Stimulated activated CD4-positive, alpha-beta T cell treated with anti-CD3 and anti-CD28 coated beads, Interleukin-12 subunit alpha, Interleukin-12 subunit beta, amount 100 ng/mL, for 4 hours (primary cell): Measurements from ENCODE around the gene TRPM3.

ENCODE experiments used
- DNase-seq: peaks from one replicate; pipeline ENCODE4 v3.0.0-alpha.2; 2020

Gene TRPM3

GRCh38 chr9:71121275-71122021 lies at the start of gene TRPM3:
Gene TRPM3 (minus strand): TSS chr9:71121621. CDS start chr9:71121354, 267 bp downstream.
- DNase-seq = no peak

DNA sequence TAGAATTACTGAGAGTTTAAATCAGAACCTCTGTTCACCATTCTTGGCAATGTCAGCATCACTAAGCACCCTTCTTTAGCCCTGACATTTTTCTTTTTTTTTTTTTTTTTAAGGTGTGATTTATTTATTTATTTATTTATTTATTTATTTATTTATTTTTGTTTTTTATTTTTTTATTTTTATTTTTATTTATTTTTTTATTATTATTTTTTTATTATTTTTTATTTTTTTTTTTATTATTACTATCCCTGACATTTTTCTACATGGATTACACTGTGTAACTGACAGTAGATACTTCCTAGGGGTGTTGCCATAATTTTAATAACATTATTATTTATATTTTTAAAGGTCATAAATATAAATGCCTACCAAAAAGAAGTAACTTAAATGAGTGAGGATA lies 47.0 kb upstream of the TRPM3 start:
- no peak for DNase-seq

GRCh38 chr9:71162126-71162525 lies 40.7 kb upstream of the TRPM3 start:
- DNase-seq = no peak

- DNase-seq = no peak
These were observed 36.3 kb upstream of the TRPM3 start for GRCh38 chr9:71157731-71158130.

DNA sequence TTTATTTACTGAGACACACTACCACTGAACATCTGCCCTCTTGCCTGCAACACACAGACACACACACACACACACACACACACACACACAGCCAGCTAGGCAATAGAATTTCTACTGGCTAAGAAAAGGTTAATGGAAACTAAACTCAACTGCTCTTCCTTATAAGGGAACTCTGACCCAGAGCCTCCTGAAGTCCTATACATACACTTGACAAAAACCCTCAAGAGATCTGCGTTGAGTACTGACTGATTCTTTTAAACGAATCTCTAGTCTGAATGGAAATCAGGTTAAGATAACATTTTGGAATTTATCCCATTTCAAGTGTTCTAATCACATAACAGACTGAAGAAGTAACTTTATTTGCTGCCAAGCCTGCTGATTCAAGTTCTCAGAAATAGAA lies 25.9 kb upstream of the TRPM3 start:
- DNase-seq = no peak

GRCh38 chr9:71146511-71146910 lies 25.1 kb upstream of the TRPM3 start:
- no peak for DNase-seq

DNA sequence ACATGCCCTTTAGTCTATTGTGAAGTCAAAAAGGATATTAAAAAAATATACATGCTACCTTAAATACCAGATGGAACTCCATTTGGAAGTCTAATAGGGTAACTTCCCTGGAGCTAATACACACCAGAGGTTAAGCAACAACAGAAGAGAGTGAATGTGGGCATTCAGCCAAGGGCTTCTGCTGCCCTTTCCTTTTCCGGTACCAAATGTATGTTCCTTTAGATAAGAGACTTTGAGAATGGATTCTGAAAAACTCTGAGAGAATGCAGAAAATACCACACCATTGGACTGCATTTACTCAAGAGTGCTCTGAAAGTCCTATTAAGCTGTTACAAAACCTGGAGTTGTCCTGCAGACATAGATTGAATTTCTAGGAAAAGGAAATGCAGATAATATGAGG lies 23.8 kb upstream of the TRPM3 start:
- DNase-seq = no peak

DNA sequence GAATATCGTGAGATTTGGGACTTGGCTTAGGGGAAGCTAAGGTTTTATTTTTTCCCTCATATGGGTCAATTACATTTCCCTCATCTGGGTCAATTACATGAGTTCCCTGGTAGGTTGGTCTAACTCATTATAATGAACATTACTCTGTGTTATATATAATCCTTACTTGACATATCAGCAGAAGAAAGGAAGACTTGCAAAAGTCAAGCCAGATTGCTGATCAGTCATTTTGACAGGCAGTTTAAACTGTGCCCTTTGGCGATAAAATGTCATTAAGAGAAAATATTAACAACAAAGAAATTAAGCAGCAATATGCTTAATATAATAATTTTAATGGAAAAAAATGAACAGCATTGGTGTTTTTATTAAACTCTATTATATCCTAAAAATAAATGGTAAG lies 23.1 kb upstream of the TRPM3 start:
- DNase-seq = no peak

GRCh38 chr9:71136696-71137095 lies 15.3 kb upstream of the TRPM3 start:
- no peak for DNase-seq

- no peak for DNase-seq
These were observed 9.7 kb upstream of the TRPM3 start for GRCh38 chr9:71131145-71131544.

DNA sequence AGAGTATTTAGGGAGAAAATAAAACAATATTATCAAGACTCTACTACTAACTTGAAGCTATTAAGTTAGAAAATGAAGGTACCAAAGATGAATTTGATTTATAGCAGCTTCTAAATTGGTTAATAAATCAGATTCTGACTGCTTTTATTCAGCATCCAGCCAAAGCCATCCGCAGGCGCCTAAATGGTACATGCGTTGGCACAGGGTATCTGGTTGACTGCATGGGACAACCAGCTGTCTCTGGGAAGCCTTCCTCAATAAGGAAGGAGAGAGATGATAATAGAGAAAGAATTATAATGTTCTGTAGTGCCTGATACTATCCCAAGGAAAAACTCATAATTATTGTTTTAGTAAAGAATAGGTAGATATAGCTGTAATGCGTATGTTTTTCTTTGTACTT lies 9.1 kb upstream of the TRPM3 start:
- no peak for DNase-seq

DNA sequence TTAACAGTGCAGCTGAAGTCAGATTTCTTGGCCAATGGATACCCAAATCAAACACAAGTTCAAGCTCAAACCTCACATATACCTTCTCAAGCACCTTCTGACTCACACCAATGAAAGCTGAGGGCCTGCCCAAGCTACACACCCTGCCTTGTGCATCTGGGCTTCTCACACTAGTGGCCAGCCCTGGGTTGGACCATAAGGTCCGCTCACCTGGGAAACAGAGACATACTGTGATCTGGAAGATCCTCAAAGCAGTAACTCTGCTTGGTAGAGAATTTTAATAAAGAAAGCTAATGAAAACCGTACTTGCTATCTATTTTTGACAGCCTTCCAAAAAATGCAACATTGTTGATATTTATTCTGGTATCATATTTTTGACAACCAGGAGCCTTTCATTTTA lies 7.4 kb upstream of the TRPM3 start:
- DNase-seq = no peak

DNA sequence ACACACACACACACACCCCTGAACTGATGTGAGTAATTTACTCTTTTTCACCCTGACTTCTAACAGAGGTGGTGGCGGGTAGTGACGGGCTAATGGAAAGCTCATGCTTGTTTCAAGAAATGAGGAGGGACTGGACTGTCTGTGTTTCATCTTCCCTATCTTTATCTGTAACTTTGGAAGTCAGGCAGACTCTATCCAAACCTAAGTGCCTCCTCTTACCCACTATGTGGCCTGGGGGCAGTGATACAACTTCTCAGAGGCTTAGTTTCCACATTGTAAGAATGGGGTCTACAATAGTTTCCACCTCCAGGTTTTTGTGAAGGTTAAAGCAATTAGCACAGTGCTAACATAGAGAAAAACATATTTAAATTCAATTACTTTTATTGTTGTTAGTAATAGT lies 5.9 kb upstream of the TRPM3 start:
- no peak for DNase-seq

GRCh38 chr9:71122421-71122820 lies 1.0 kb upstream of the TRPM3 start:
- no peak for DNase-seq

- no peak for DNase-seq
These were observed 528 bp upstream of the TRPM3 start for GRCh38 chr9:71122022-71122275.

- no peak for DNase-seq
These were observed 747 bp downstream of the TRPM3 start for GRCh38 chr9:71120501-71121247.

DNA sequence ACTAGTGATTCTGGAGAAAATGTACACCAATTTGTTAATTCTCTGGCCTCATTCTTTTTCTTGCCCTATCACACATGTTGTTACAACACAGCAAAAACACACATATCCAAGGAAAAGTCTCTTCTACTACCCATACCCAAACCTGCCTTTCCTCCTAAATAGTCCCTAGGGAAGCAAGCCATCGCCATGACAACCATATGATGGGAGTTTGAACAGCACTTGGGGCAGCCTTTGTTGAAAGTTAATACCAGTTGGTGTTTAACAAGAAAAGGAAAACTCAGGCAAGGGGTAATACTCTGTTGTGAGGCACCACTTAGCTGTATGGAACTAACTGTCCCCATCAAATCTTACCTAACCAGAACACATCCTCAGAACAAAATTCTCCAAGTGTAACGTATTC lies 1.7 kb downstream of the TRPM3 start:
- no peak for DNase-seq

GRCh38 chr9:71118324-71118723 lies 3.1 kb downstream of the TRPM3 start:
- DNase-seq = no peak

- DNase-seq = no peak
These were observed 5.9 kb downstream of the TRPM3 start for GRCh38 chr9:71115448-71115975.

DNA sequence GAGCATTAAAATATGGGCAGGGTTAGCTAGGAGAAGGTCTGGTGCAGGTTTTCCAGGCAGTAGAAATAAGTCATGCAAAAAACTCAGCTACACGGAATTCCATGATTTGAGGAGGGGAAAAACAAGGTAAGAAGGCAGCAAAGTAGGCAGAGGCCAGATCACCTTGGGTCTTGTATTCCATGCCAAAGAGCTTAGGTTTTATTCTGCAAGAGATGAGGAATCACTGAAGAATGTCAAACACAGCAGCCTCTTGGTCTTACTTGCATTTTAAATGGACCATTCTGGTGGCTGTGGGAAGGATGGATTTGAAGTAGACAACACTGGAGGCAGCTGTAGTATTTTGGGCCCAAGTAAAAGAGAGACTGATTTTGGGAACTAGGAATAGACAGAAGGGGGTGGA lies 8.6 kb downstream of the TRPM3 start:
- no peak for DNase-seq

GRCh38 chr9:71108937-71109336 lies 12.5 kb downstream of the TRPM3 start:
- DNase-seq = no peak

GRCh38 chr9:71106992-71107391 lies 14.4 kb downstream of the TRPM3 start:
- DNase-seq = no peak

DNA sequence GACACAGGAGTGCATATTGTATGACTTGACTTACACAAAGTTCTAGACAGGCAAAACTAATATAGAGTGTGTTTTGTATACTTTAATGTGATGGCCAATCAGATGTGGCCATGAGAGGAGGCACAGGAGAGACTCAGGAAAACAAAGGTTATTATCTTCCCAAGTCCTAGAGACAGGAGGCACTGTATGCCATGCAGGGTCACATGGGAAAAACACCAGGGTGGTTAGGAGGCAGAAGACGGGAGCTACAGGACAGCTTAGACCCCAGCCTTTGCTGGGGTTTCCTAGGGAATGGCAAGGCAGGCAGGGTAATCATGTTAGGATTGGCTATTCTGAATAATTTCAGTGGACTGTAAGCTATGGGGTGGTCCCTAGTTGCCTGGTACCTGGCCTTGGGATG lies 16.2 kb downstream of the TRPM3 start:
- no peak for DNase-seq

GRCh38 chr9:71098801-71099200 lies 22.6 kb downstream of the TRPM3 start:
- no peak for DNase-seq

- no peak for DNase-seq
These were observed 23.8 kb downstream of the TRPM3 start for GRCh38 chr9:71097671-71098070.
